ENCODE measurements around the gene ADSS2.

The ADSS2 gene

GRCh38 chr1:244362476-244362875, 89.2 kb downstream of the ADSS2 start:
- DNase-seq, result no peak

GRCh38 chr1:244361764-244362473, 89.8 kb downstream of the ADSS2 start:
- DNase-seq, result peak; percentile 44
